NCI-H187 treated with DMSO at 0.1 percent for 48 hours (cell line): ENCODE measurements around the gene SLC2A2.

ENCODE experiments used
- DNase-seq: peaks from one replicate; lab custom pipeline; 2025; lab: John Stamatoyannopoulos, UW

SLC2A2 gene

GRCh38 chr3:171026597-171027293, at the start of gene SLC2A2:
TSS of gene SLC2A2 (minus strand) at chr3:171026720. CDS start at chr3:171026670, 50 bp downstream.
- no peak for DNase-seq

GRCh38 chr3:171072432-171072831, 45.9 kb upstream of the SLC2A2 start:
- no peak for DNase-seq

GRCh38 chr3:171068658-171069057, 42.1 kb upstream of the SLC2A2 start:
- DNase-seq, result no peak

- no peak for DNase-seq
Measured at GRCh38 chr3:171066206-171066605, 39.7 kb upstream of the SLC2A2 start.

- no peak for DNase-seq
Measured at GRCh38 chr3:171065732-171066131, 39.2 kb upstream of the SLC2A2 start.

DNA sequence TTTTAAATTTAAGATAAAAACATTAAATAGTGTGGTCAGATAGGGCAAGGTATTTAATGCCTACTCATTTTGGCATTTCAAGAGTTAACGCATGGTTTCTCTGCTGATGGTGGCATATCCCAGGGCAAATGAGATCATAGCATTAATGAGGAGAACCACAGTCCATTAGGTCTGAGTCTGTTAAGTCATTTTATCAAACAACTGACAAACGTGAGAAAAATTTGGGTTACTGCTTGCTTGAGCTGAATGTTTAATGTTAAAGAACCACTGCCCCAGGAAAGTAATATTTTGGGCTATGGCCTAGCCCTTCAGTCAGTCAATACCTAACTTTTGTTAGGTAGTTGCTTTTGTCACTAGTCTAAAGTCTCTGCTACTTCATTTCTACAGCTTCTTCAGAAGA, 37.9 kb upstream of the SLC2A2 start:
- no peak for DNase-seq

GRCh38 chr3:171061749-171062148, 35.2 kb upstream of the SLC2A2 start:
- DNase-seq, result no peak

- DNase-seq, result no peak
Measured at GRCh38 chr3:171059978-171060377, 33.5 kb upstream of the SLC2A2 start.

DNA sequence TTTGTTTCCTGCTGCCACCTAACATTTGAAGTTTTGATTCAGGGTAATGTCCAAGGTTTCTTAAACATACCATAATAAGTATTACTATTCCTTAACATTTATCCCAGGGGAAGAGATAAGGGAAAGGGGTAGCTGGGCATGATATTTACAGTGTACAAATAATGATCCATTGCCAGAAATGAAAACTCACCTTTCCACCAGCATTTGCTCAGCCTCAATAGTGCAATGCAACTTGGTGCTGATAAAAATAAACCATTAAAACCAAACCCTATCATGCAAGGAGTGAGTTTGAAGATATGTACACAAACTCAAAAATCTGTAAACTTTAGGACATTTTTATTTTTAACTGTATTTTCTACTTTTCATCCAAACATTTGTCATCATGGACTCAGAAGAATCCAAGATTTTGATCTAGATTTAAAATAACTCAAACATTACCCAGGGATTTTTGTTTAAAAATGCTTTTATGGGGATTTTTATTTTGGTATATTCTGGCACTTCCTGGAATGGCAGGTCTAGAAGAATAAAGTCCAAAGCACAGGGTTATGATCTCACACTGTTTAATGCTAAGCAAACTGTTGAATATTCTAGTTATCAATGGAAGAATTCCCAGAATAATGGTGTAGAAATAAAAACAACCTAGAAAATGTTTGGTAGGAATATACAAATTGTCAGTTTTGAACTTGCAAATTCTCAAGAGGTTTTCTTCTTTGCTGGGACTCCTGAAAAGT, 32.5 kb upstream of the SLC2A2 start:
- no peak for DNase-seq

DNA sequence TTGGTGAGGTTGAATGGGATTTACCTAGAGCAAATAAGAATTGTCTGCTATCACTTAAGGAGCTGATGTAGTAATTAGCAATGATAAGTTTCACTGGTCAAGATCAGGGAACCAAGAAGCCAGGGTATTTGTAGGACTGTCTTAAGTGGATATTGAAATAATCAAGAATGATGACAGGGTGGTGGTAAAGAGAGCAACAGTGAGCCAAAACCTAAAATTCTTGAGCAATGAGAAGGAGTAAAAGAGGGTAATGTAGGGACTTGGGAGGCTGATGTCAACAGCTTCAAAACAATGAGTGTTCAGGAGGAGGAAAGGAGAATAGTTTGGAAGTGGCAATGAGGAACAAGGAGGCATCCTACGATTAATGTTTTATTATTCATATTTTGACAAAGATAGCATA, 31.5 kb upstream of the SLC2A2 start:
- no peak for DNase-seq

GRCh38 chr3:171057072-171057471, 30.6 kb upstream of the SLC2A2 start:
- DNase-seq, result no peak

GRCh38 chr3:171056528-171056927, 30.0 kb upstream of the SLC2A2 start:
- DNase-seq, result no peak

GRCh38 chr3:171055336-171056178, 29.0 kb upstream of the SLC2A2 start:
- no peak for DNase-seq

DNA sequence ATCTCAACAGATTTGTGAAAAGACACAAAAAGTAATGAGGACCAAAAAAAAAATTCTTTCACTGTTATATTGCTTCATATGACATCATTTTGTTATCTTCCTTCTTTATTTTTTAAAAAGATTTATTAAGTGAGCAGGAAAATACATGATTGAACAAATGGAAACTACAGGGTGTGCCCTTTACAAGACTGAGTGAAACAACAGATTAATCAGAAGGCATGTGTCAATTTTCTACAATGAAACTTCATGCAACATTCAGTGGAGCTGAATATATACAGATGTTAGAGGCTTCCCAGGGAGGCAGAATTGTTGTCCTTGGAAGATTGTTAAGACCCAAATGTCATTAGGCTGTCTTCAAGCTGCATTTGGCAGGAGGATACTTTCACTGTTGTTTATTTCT, 28.4 kb upstream of the SLC2A2 start:
- DNase-seq, result no peak

DNA sequence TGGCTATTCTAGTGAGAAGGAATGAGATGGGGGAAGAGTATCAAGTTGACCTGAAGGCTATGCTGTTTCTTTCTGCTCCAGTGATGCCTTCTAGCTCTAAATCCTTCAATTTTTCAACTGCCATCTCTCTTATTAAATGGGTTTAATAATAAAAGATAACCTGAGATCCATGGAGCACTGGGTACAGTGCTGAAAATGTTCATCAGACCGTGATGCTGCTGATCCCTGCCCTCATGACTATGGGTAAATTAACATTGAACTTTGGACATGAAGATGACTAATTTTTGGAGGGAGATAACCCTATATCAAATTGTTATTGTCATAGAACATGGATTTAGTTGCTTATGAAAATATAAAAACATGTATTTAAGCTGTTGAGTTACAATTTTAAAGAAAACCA, 27.7 kb upstream of the SLC2A2 start:
- DNase-seq, result no peak

DNA sequence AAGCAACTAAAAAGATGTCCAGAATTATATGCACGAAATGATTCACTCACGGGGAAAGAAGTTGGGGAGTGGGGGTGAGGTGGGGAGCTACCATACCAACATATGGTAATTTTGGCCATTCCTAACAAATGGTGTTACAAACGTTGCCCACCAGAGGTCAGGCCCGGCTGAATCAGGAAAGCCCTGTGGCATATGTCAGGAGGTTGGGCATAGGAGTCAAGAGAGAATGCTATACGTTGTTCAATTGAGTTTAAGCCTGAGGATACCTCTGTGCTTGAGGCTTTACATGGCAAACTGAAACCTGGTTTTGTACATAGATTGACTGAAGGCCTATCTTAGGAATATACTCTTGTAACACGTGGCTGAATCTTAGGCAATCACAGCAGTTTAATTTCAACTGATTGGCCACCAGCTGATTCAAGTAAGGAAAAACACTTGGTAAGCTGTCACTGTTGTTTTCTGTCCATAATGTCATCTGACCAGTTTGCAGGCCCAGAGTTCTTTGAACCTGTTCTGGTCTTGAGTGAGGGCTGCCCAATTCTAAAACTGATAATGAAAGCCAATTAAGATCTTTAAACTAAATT, 23.4 kb upstream of the SLC2A2 start:
- no peak for DNase-seq

- DNase-seq, result no peak
Measured at GRCh38 chr3:171046760-171047159, 20.2 kb upstream of the SLC2A2 start.

GRCh38 chr3:171044835-171045793, 18.6 kb upstream of the SLC2A2 start:
- DNase-seq, result no peak

GRCh38 chr3:171044384-171044783, 17.9 kb upstream of the SLC2A2 start:
- DNase-seq, result no peak

DNA sequence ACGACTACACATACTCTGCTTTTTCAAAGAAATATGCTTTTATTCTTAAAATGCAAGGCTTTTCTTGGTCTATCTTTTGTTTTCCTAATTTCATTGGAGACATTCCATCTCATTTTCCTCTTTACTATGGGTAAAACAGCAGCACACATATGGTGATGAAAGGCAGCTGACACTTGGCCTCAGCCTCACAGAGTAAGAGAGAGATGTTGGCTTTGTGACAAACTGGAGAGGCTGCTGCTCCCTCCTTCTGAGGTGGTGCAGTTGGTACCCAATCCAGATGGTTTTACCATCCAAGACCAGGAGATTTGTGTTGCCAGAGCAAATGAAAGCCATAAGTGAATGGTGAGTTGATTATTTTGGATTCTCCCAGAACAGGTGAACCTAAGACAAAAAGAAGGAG, 13.2 kb upstream of the SLC2A2 start:
- DNase-seq, result no peak

- no peak for DNase-seq
Measured at GRCh38 chr3:171038342-171038741, 11.8 kb upstream of the SLC2A2 start.
